Measurements from ENCODE around the gene SLC39A7. TPM values are rescaled to one million over a fixed set of nuclear protein-coding genes. Genes with fewer than 3 reads are reported as not detected.

The SLC39A7 gene
- total RNA-seq, 1 experiment from 2014 or later: 130 TPM

GRCh38 chr6:33207552-33208090 is 7.0 kb downstream of the SLC39A7 start:
- Histone ChIP-seq H3K9me3 (ENCODE audit: control insufficient read depth in 1 of 2, insufficient read depth in 1 of 2, low read depth in 1 of 2, low read length in 2 of 2) (no peaks in the 10 kb centered on the region), H2AFZ (ENCODE audit: low read depth, low read length, poor library complexity, severe bottlenecking) (no peak overlapping the region), H3K79me2 (ENCODE audit: insufficient read depth, low read length) (peaks cover 36% of the 10 kb centered on the region), H3K4me2 (ENCODE audit: low read length) (peak overlapping the region; percentile 97), H3K36me3 (ENCODE audit: control insufficient read depth in 1 of 2, insufficient read depth in 2 of 2, low read length in 2 of 2) (peaks cover 17 to 29% of the 10 kb centered on the region in 2 experiments; a peak in 3 of 4 replicates), H4K20me1 (ENCODE audit: insufficient read depth) (no peaks in the 10 kb centered on the region), H3K27ac (ENCODE audit: low read depth, low read length) (peak overlapping the region; percentile 96), H3K4me1 (ENCODE audit: control insufficient read depth in 1 of 2, insufficient read depth in 2 of 2, low read length in 2 of 2) (peaks cover 29 to 51% of the 10 kb centered on the region in 2 experiments), H3K27me3 (ENCODE audit: insufficient read depth, low read length) (no peaks in the 10 kb centered on the region), H3K4me3 (replicated peaks in 1 of 2; ENCODE audit: low read depth in 1 of 2, low read length in 2 of 2) (peak overlapping the region; percentile 92 to 95), H3K9me2 (ENCODE audit: insufficient read depth) (no peaks in the 10 kb centered on the region), H3K9ac (ENCODE audit: low read length) (peak overlapping the region; percentile 96)
- ATAC-seq (peak; percentile 3; the same call in 1 of the 2 replicates), DNase-seq (ENCODE audit: low read depth, low spot score) (no peak)
- intact Hi-C loops (cut with micrococcal nuclease): loop anchor here (10.0 kb wide), 1 partner anchor 207 kb away; the partner anchor contains the start of genes CUTA and PHF1
- ChIA-PET POLR2A (interaction anchor here (0.6 kb wide), 1 partner anchor 57 kb away, joined by 3 read pairs; no protein-coding TSS in a partner anchor), RAD21 (ENCODE audit: low non-redundant PET in 1 of 2, low total read pairs in 2 of 2, uncharacterized antibody in 2 of 2, unreplicated experiment in 2 of 2) (interaction anchor here in 1 of 2 experiments (1.3 kb wide), 1 partner anchor 41 kb away, joined by 5 read pairs; no protein-coding TSS in a partner anchor), CTCF (interaction anchor here (1.4 to 1.9 kb wide), 2 partner anchors 10 to 41 kb away, joined by 4 to 6 read pairs; no protein-coding TSS in a partner anchor)
- TSS peak; percentile 97 for BruUV-seq (replicated peaks)
- TF ChIP-seq JUND (IDR thresholded peaks at IDR 0.05): no peak

- Histone ChIP-seq H2AFZ (ENCODE audit: low read depth, low read length, poor library complexity, severe bottlenecking) (no peak within 1 kb of the TSS), H3K4me2 (ENCODE audit: low read length) (peak within 1 kb of the TSS; percentile 97), H3K36me3 (ENCODE audit: control insufficient read depth in 1 of 2, insufficient read depth in 2 of 2, low read length in 2 of 2) (peaks cover 11 to 23% of the 10 kb centered on the region in 2 experiments; a peak in 3 of 4 replicates), H4K20me1 (ENCODE audit: insufficient read depth) (no peaks in the 10 kb centered on the region), H3K9ac (ENCODE audit: low read length) (peak within 1 kb of the TSS; percentile 96), H3K4me3 (replicated peaks in 1 of 2; ENCODE audit: low read depth in 1 of 2, low read length in 2 of 2) (peak within 1 kb of the TSS; percentile 92 to 95), H3K27ac (ENCODE audit: low read depth, low read length) (peak within 1 kb of the TSS; percentile 96), H3K79me2 (ENCODE audit: insufficient read depth, low read length) (peaks cover 29% of the 10 kb centered on the region), H3K9me2 (ENCODE audit: insufficient read depth) (no peaks in the 10 kb centered on the region), H3K4me1 (ENCODE audit: control insufficient read depth in 1 of 2, insufficient read depth in 2 of 2, low read length in 2 of 2) (peaks cover 29 to 49% of the 10 kb centered on the region in 2 experiments), H3K9me3 (ENCODE audit: control insufficient read depth in 1 of 2, insufficient read depth in 1 of 2, low read depth in 1 of 2, low read length in 2 of 2) (no peaks in the 10 kb centered on the region), H3K27me3 (ENCODE audit: insufficient read depth, low read length) (no peaks in the 10 kb centered on the region)
- no peak for DNase-seq (ENCODE audit: low read depth, low spot score)
- POLR2A ChIA-PET: interaction anchor here (0.6 to 1.4 kb wide), 2 partner anchors 9 to 58 kb away, joined by 3 to 5 read pairs; no protein-coding TSS in a partner anchor
- intact Hi-C loops (cut with micrococcal nuclease): loop anchor here (10.0 kb wide), 1 partner anchor 206 kb away; the partner anchor contains the start of genes CUTA and PHF1
- TF ChIP-seq SIN3A (IDR thresholded peaks at IDR 0.05; ENCODE audit: low read depth) (no peak), POLR2AphosphoS5 (IDR thresholded peaks at IDR 0.05; ENCODE audit: low read depth, low read length) (peak; percentile 88), REST (IDR thresholded peaks at IDR 0.05; ENCODE audit: low read depth) (no peak), YY1 (IDR thresholded peaks at IDR 0.05; ENCODE audit: extremely low read depth, insufficient replicate concordance, low read depth, low read length) (peak; percentile 88), ZNF274 (IDR thresholded peaks at IDR 0.05; ENCODE audit: low read depth, low read length) (no peak), TCF7L2 (IDR thresholded peaks at IDR 0.05; ENCODE audit: borderline replicate concordance, extremely low read depth, insufficient read depth, insufficient read length) (no peak), POLR2A (IDR thresholded peaks at IDR 0.05; ENCODE audit: borderline replicate concordance, extremely low read depth, insufficient read depth, insufficient read length) (peak; percentile 53), ZFX (IDR thresholded peaks at IDR 0.05) (peak; percentile 58; the same call in 1 of the 2 replicates), ATF3 (IDR thresholded peaks at IDR 0.05) (no peak)
- no TSS peak for BruUV-seq (replicated peaks)
- RAD21 ChIA-PET (ENCODE audit: low non-redundant PET in 1 of 2, low total read pairs in 2 of 2, uncharacterized antibody in 2 of 2, unreplicated experiment in 2 of 2): interaction anchor here in 1 of 2 experiments (1.3 kb wide), 1 partner anchor 40 kb away, joined by 5 read pairs; no protein-coding TSS in a partner anchor
- ATAC-seq: peak; percentile 38
- CTCF ChIA-PET: interaction anchor here (1.4 to 1.9 kb wide), 2 partner anchors 11 to 40 kb away, joined by 4 to 6 read pairs; no protein-coding TSS in a partner anchor
These were observed 7.7 kb downstream of the SLC39A7 start, which contains the start of gene RING1 for GRCh38 chr6:33208091-33208967. Gene RING1, plus strand, starts transcription at chr6:33208500. Its CDS starts 323 bp downstream, at chr6:33208823.
